GM12878 (cell line): ENCODE measurements around the gene MIOS. TPM values are rescaled to one million over a fixed set of nuclear protein-coding genes. Genes with fewer than 3 reads are reported as not detected.

ENCODE experiments used
- ATAC-seq: fragments of 200-7000 bp; cut with Tn5 transposase; 3 replicates; pipeline ENCODE4 v1.9.1; 2020; ENCODE audit warnings: mild to moderate bottlenecking, moderate library complexity
- BruUV-seq: library from RNA; stranded (reverse); fragments of 400-500 nt; replicated peaks from 2 replicates; lab custom pipeline; 2021; lab: Mats Ljungman, UMichigan
- CTCF ChIA-PET: fragments of 300-600 bp; sonication (Branson Sonifier 250); formaldehyde crosslinking; extraction: SDS; loops from one replicate; lab custom pipeline; 2021; ENCODE audit warnings: inconsistent platforms; lab: Yijun Ruan, JAX
- POLR2A ChIA-PET: fragments of 350-600 bp; formaldehyde crosslinking; extraction: SDS; loops from one replicate; lab custom pipeline; 2021; ENCODE audit warnings: inconsistent platforms; lab: Charles Lee
- RAD21 ChIA-PET: fragments of 300-600 bp; sonication (Branson Sonifier 250); formaldehyde crosslinking; loops from one replicate; lab custom pipeline; 2023; ENCODE audit warnings: antibody characterized with exemption; ENCODE audit not compliant: unreplicated experiment; lab: Charles Lee
- SMC1A ChIA-PET: fragments of 300-600 bp; sonication (Branson Sonifier 250); formaldehyde crosslinking; loops from one replicate; lab custom pipeline; 2023; ENCODE audit not compliant: unreplicated experiment, uncharacterized antibody; lab: Charles Lee
- DNase-seq: peaks from one replicate; pipeline ENCODE4 v3.0.0-alpha.2; 2011; ENCODE audit warnings: low read depth, low spot score
- FAIRE-seq: peaks from 3 replicates; lab custom pipeline; 2011; peaks lifted over from hg19 to GRCh38; lab: Jason Lieb, UNC
- H2AFZ ChIP-seq: 2 replicates; pipeline ENCODE4 v1.6.0; 2011; ENCODE audit warnings: low read depth, low read length, control low read depth; ENCODE audit not compliant: control insufficient read depth
- H3K27ac ChIP-seq: 2 replicates; pipeline ENCODE4 v1.5.1; 2011; ENCODE audit warnings: control low read depth; ENCODE audit not compliant: control insufficient read depth, insufficient read depth
- H3K27me3 ChIP-seq, 2 experiments: replicated peaks in 1 of 2; 2 replicates each; pipeline versions ENCODE4 v1.6.0 to v1.6.1; 2011; ENCODE audit warnings: low read length in 1 of 2; ENCODE audit not compliant: control insufficient read depth in 2 of 2, insufficient read depth in 2 of 2
- H3K36me3 ChIP-seq, 2 experiments: 2 replicates each; pipeline ENCODE4 v1.5.1; 2011; ENCODE audit warnings: low read length in 1 of 2; ENCODE audit not compliant: control insufficient read depth in 2 of 2, insufficient read depth in 2 of 2
- H3K4me1 ChIP-seq: 2 replicates; pipeline ENCODE4 v1.6.1; 2011; ENCODE audit warnings: mild to moderate bottlenecking, low read length, moderate library complexity, mixed read lengths; ENCODE audit not compliant: control insufficient read depth, insufficient read depth
- H3K4me2 ChIP-seq: 2 replicates; pipeline ENCODE4 v1.6.0; 2011; ENCODE audit warnings: control low read depth; ENCODE audit not compliant: control insufficient read depth, insufficient read depth
- H3K4me3 ChIP-seq: fragments of 200-600 bp; sonication (generic); 2 replicates; pipeline ENCODE4 v1.5.1; 2016
- H3K79me2 ChIP-seq: 2 replicates; pipeline ENCODE4 v1.6.0; 2011; ENCODE audit warnings: low read length; ENCODE audit not compliant: control insufficient read depth, insufficient read depth
- H3K9ac ChIP-seq: 2 replicates; pipeline ENCODE4 v1.8.0; 2011; ENCODE audit warnings: low read length, control low read depth, mixed read lengths; ENCODE audit not compliant: control insufficient read depth, insufficient read depth
- H3K9me3 ChIP-seq: replicated peaks from 3 replicates; pipeline ENCODE4 v1.5.1; 2011; ENCODE audit warnings: mild to moderate bottlenecking, low read length; ENCODE audit not compliant: control insufficient read depth, insufficient read depth
- H4K20me1 ChIP-seq: 2 replicates; pipeline ENCODE4 v1.6.0; 2011; ENCODE audit not compliant: control insufficient read depth, insufficient read depth
- CTCF ChIP-seq, 3 experiments: IDR thresholded peaks in 2 of 3; conservative IDR thresholded peaks in 1 of 3; 2 replicates each; pipeline ENCODE4 v1.5.1; 2011; ENCODE audit warnings: low read depth in 3 of 3, low read length in 3 of 3, mild to moderate bottlenecking in 3 of 3, control low read depth in 2 of 3, moderate library complexity in 2 of 3, inconsistent platforms in 1 of 3, mixed read lengths in 1 of 3; ENCODE audit not compliant: control insufficient read depth in 2 of 3, insufficient read depth in 1 of 3; ENCODE audit errors: extremely low read depth in 1 of 3
- E4F1 ChIP-seq: fragments of 450-650 bp; IDR thresholded peaks from 2 replicates; pipeline ENCODE4 v1.6.1; 2018; ENCODE audit warnings: borderline replicate concordance, mild to moderate bottlenecking; ENCODE audit not compliant: partially characterized antibody
- EZH2 ChIP-seq: IDR thresholded peaks from 2 replicates; pipeline ENCODE4 v1.6.1; 2012; ENCODE audit warnings: low read depth, mild to moderate bottlenecking, control low read depth, inconsistent platforms, low read length, borderline replicate concordance; ENCODE audit not compliant: control insufficient read depth
- IKZF2 ChIP-seq, 2 experiments: fragments of 450-650 bp; IDR thresholded peaks; 2 replicates each; pipeline ENCODE4 v1.6.1; 2017; ENCODE audit warnings: mild to moderate bottlenecking in 2 of 2, moderate library complexity in 2 of 2
- MXI1 ChIP-seq: fragments of 150-350 bp; IDR thresholded peaks from 2 replicates; pipeline ENCODE4 v1.6.1; 2011; ENCODE audit warnings: low read depth, mild to moderate bottlenecking, inconsistent platforms, low read length, improper control_type of control experiment
- RAD21 ChIP-seq: IDR thresholded peaks from 2 replicates; pipeline ENCODE4 v1.6.1; 2011; ENCODE audit warnings: mild to moderate bottlenecking, low read depth, low read length, moderate library complexity; ENCODE audit not compliant: insufficient read depth
- RELA ChIP-seq: fragments of 450-650 bp; IDR thresholded peaks from 2 replicates; pipeline ENCODE4 v1.8.0; 2014; ENCODE audit warnings: borderline replicate concordance; ENCODE audit not compliant: partially characterized antibody
- STAT1 ChIP-seq: fragments of 450-650 bp; conservative IDR thresholded peaks from 2 replicates; pipeline ENCODE4 v1.6.1; 2014; ENCODE audit warnings: antibody characterized with exemption, mild to moderate bottlenecking
- WGBS: methylation state at CpG from one replicate; pipeline ENCODE4 v1.1.6; 2016; ENCODE audit warnings: low lambda C conversion rate; ENCODE audit not compliant: insufficient replicate concordance, insufficient coverage; ENCODE audit errors: missing lambda C conversion rate; 5-methylcytosine and 5-hydroxymethylcytosine counted together
- in situ Hi-C: fragments of 300-500 bp; cut with MboI; formaldehyde crosslinking; loops from 9 replicates; pipeline ENCODE4 v1.14.3; 2018; ENCODE audit warnings: mixed read lengths
- intact Hi-C: fragments of 100-400 bp; cut with micrococcal nuclease; formaldehyde crosslinking; loops from one replicate; pipeline ENCODE4 v1.14.2; 2022; ENCODE audit not compliant: unreplicated experiment
- polyA plus RNA-seq, 11 experiments: library from polyadenylated mRNA; depleted of rRNA in 4 of 11; unstranded in 6 of 11; stranded (reverse) in 5 of 11; fragments of >200 nt; fragmentation: Nextera tagmentation in 4 of 11; fragmentation: Illumina TruSeq in 1 of 11; extraction: Ambion mirVana in 4 of 11; extraction: Trizol in 1 of 11; gene quantifications; 1 replicate in 1 of 11; 2 replicates in 10 of 11; pipeline versions ENCODE4 v1.2.1 to v1.2.3, GENCODE V29; 2011 to 2016; ENCODE audit warnings: inconsistent platforms in 2 of 11, missing spikeins in 2 of 11, low read depth in 1 of 11
- total RNA-seq, 4 experiments: library from RNA; depleted of rRNA in 3 of 4; stranded (reverse); fragments of >200 nt in 3 of 4; fragmentation: Illumina TruSeq in 1 of 4; extraction: Trizol in 1 of 4; gene quantifications; 2 replicates each; pipeline versions ENCODE4 v1.2.1 to v1.2.3, GENCODE V29; 2013 to 2021

MIOS gene
- total and polyA plus RNA-seq, 10 of the 15 experiments (the other 5 are each of a cell fraction or from before 2014, with no cell fraction given): 13.1 to 94.9 (median 54.2) TPM

- RAD21 ChIA-PET: interaction anchor here (0.9 to 1.4 kb wide), 2 partner anchors 160 to 775 kb away, joined by 3 to 5 read pairs; no protein-coding TSS in a partner anchor
- H3K9me3 ChIP-seq: no peaks in the 10 kb centered on the region
- no peak overlapping the region for H3K27ac ChIP-seq
- no peak overlapping the region for H3K4me2 ChIP-seq
- BruUV-seq: no TSS peak
- peak; percentile 47; the same call in 1 of the 3 replicates for ATAC-seq
- H3K36me3 ChIP-seq: no peaks in the 10 kb centered on the region
- no peak overlapping the region for H3K4me3 ChIP-seq
- H4K20me1 ChIP-seq: no peaks in the 10 kb centered on the region
- DNase-seq: no peak
- H3K79me2 ChIP-seq: no peaks in the 10 kb centered on the region
- in situ Hi-C loops: no loop called here
- WGBS: 28% methylated on average over 3 of the region's 3 CpGs
- no peak overlapping the region for H2AFZ ChIP-seq
- H3K9ac ChIP-seq: no peak overlapping the region
- intact Hi-C loops: no loop called here
- peak in 2 of 3 experiments; percentile 13 to 23; a peak in 2 of 6 replicates for TF ChIP-seq CTCF (IDR thresholded peaks at IDR 0.05 in 2 of 3, conservative IDR thresholded peaks at IDR 0.05 in 1 of 3; ENCODE audit: control insufficient read depth in 2 of 3, extremely low read depth in 1 of 3, insufficient read depth in 1 of 3, low read depth in 3 of 3, low read length in 3 of 3)
- TF ChIP-seq MXI1: no peak
- peak; percentile 42; the same call in 1 of the 2 replicates for TF ChIP-seq RAD21
- TF ChIP-seq, all 136 proteins: peak for 2
- no peaks in the 10 kb centered on the region for H3K27me3 ChIP-seq
- no peak for FAIRE-seq
- ChIA-PET SMC1A (interaction anchor here (1.9 kb wide), 1 partner anchor 75 kb away, joined by 4 read pairs; no protein-coding TSS in a partner anchor), CTCF (interaction anchor here (0.8 kb wide), 1 partner anchor 696 kb away, joined by 3 read pairs; no protein-coding TSS in a partner anchor), POLR2A (no interaction called here)
- H3K4me1 ChIP-seq: no peaks in the 10 kb centered on the region
Observed at GRCh38 chr7:7521259-7521658, 45.4 kb upstream of the MIOS start.

- SMC1A ChIA-PET: interaction anchor here (1.1 to 1.6 kb wide), 4 partner anchors 14 to 98 kb away, joined by 3 to 4 read pairs (median 3); no protein-coding TSS in a partner anchor
- no TSS peak for BruUV-seq
- H3K79me2 ChIP-seq: no peaks in the 10 kb centered on the region
- no peaks in the 10 kb centered on the region for H3K4me1 ChIP-seq
- DNase-seq: no peak
- intact Hi-C loops: no loop called here
- WGBS: 65% methylated on average over 2 of the region's 3 CpGs
- POLR2A ChIA-PET: interaction anchor here (0.6 to 1.1 kb wide), 2 partner anchors 9 to 268 kb away, joined by 3 to 6 read pairs; no protein-coding TSS in a partner anchor
- no peak for TF ChIP-seq STAT1
- no peak for TF ChIP-seq E4F1
- TF ChIP-seq IKZF2 (IDR thresholded peaks at IDR 0.05): no peak
- TF ChIP-seq EZH2: no peak
- no peak for TF ChIP-seq RELA
- TF ChIP-seq, all 136 proteins: peak for 0
- no peaks in the 10 kb centered on the region for H3K9me3 ChIP-seq
- no peaks in the 10 kb centered on the region for H4K20me1 ChIP-seq
- H3K36me3 ChIP-seq: no peaks in the 10 kb centered on the region
- ChIA-PET RAD21 (interaction anchor here (1.1 kb wide), 1 partner anchor 469 kb away, joined by 3 read pairs; no protein-coding TSS in a partner anchor), CTCF (no interaction called here)
- no peak overlapping the region for H3K4me2 ChIP-seq
- H3K27ac ChIP-seq: no peak overlapping the region
- FAIRE-seq (no peak), ATAC-seq (no peak)
- H3K4me3 ChIP-seq: no peak overlapping the region
- no peak overlapping the region for H3K9ac ChIP-seq
- H3K27me3 ChIP-seq: no peaks in the 10 kb centered on the region
- H2AFZ ChIP-seq: no peak overlapping the region
- in situ Hi-C loops: no loop called here
Observed at GRCh38 chr7:7522421-7522820, 44.3 kb upstream of the MIOS start.
